ENCODE results near the gene ZNF311. TPM values are rescaled to one million over a fixed set of nuclear protein-coding genes. Genes with fewer than 3 reads are reported as not detected.
A peak's percentile ranks its signal among the peaks of the same experiment; 100 is the strongest.

The ZNF311 gene
- total and polyA plus RNA-seq, 9 of the 15 experiments (the other 6 are each of a cell fraction or from before 2014, with no cell fraction given), result 5.1 to 10.0 (median 7.5) TPM

DNA sequence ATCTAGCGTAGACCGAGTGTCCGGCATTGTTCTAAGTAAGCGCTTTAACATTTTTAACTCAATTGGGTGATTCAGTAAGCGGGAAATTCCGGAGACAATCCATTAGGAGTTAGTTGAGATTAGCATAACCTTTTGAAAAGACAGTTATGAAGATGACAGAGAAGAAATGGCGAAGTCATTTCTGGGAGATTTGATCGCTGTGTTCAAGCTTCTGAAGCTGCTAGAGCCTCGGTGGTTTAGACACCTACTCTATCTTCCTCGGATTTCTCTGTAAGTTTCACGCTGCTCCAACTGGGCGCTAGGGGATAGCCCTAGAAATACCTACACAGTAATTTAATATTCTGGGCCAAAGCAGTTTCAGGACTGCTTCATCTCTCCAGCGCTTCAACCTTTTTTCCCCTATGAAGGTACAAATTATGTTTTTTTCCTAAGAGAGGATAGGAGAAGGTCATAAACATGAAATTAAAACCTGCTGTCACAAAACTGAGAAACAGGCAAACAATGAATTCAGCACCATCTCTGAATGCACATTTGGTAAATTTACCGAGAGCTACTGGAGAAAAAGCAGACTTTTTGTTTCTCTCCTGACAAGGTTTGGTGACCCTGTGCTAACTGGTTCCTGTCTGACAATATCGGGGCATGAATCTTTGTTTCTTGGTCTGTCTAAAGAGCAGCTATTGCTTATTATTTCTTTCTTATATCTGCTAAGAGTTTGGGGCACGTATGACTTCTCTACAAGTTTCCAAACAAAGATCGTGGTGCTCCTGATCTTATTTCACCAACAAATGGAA lies 22.4 kb downstream of the ZNF311 start (continued):
- TF ChIP-seq ZNF668 (CRISPR knock-in tag; IDR thresholded peaks at IDR 0.05) (peak; percentile 47; the same call in 1 of the 2 replicates), SMARCE1 (IDR thresholded peaks at IDR 0.05) (no peak), ZNF785 (CRISPR knock-in tag; IDR thresholded peaks at IDR 0.05) (no peak), ZKSCAN8 (CRISPR knock-in tag; IDR thresholded peaks at IDR 0.05) (0 out of 2 replicates have a peak, but pooled peaks have one; percentile 61), GTF2E2 (tag; IDR thresholded peaks at IDR 0.05) (peak; percentile 69; the same call in 1 of the 2 replicates), KLF10 (CRISPR knock-in tag; IDR thresholded peaks at IDR 0.05) (no peak), RHOXF2B (CRISPR knock-in tag; conservative IDR thresholded peaks at IDR 0.05) (no peak), ZNF75A (CRISPR knock-in tag; IDR thresholded peaks at IDR 0.05) (no peak), CREM (IDR thresholded peaks at IDR 0.05; ENCODE audit: low read depth) (0 out of 2 replicates have a peak, but pooled peaks have one; percentile 3), DNMT1 (IDR thresholded peaks at IDR 0.05) (no peak), ARHGAP35 (IDR thresholded peaks at IDR 0.05; ENCODE audit: partially characterized antibody) (no peak), MXI1 (IDR thresholded peaks at IDR 0.05; ENCODE audit: low read depth, low read length) (no peak), LCOR (CRISPR knock-in tag; IDR thresholded peaks at IDR 0.05) (no peak), ZC3H4 (CRISPR knock-in tag; IDR thresholded peaks at IDR 0.05; ENCODE audit: borderline replicate concordance) (no peak), CBFA2T2 (conservative IDR thresholded peaks at IDR 0.05) (no peak), ZBTB1 (CRISPR knock-in tag; IDR thresholded peaks at IDR 0.05; ENCODE audit: borderline replicate concordance, low read depth) (no peak), CCNT2 (IDR thresholded peaks at IDR 0.05; ENCODE audit: borderline replicate concordance, extremely low read depth, insufficient read length, low read depth, low read length) (no peak), ZNF780A (CRISPR knock-in tag; IDR thresholded peaks at IDR 0.05) (no peak)
- TF ChIP-seq, protein P1, sequence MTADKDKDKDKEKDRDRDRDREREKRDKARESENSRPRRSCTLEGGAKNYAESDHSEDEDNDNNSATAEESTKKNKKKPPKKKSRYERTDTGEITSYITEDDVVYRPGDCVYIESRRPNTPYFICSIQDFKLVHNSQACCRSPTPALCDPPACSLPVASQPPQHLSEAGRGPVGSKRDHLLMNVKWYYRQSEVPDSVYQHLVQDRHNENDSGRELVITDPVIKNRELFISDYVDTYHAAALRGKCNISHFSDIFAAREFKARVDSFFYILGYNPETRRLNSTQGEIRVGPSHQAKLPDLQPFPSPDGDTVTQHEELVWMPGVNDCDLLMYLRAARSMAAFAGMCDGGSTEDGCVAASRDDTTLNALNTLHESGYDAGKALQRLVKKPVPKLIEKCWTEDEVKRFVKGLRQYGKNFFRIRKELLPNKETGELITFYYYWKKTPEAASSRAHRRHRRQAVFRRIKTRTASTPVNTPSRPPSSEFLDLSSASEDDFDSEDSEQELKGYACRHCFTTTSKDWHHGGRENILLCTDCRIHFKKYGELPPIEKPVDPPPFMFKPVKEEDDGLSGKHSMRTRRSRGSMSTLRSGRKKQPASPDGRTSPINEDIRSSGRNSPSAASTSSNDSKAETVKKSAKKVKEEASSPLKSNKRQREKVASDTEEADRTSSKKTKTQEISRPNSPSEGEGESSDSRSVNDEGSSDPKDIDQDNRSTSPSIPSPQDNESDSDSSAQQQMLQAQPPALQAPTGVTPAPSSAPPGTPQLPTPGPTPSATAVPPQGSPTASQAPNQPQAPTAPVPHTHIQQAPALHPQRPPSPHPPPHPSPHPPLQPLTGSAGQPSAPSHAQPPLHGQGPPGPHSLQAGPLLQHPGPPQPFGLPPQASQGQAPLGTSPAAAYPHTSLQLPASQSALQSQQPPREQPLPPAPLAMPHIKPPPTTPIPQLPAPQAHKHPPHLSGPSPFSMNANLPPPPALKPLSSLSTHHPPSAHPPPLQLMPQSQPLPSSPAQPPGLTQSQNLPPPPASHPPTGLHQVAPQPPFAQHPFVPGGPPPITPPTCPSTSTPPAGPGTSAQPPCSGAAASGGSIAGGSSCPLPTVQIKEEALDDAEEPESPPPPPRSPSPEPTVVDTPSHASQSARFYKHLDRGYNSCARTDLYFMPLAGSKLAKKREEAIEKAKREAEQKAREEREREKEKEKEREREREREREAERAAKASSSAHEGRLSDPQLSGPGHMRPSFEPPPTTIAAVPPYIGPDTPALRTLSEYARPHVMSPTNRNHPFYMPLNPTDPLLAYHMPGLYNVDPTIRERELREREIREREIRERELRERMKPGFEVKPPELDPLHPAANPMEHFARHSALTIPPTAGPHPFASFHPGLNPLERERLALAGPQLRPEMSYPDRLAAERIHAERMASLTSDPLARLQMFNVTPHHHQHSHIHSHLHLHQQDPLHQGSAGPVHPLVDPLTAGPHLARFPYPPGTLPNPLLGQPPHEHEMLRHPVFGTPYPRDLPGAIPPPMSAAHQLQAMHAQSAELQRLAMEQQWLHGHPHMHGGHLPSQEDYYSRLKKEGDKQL (CRISPR knock-in tag; IDR thresholded peaks at IDR 0.05; ENCODE audit: borderline replicate concordance), result no peak
- TF ChIP-seq, protein P2, sequence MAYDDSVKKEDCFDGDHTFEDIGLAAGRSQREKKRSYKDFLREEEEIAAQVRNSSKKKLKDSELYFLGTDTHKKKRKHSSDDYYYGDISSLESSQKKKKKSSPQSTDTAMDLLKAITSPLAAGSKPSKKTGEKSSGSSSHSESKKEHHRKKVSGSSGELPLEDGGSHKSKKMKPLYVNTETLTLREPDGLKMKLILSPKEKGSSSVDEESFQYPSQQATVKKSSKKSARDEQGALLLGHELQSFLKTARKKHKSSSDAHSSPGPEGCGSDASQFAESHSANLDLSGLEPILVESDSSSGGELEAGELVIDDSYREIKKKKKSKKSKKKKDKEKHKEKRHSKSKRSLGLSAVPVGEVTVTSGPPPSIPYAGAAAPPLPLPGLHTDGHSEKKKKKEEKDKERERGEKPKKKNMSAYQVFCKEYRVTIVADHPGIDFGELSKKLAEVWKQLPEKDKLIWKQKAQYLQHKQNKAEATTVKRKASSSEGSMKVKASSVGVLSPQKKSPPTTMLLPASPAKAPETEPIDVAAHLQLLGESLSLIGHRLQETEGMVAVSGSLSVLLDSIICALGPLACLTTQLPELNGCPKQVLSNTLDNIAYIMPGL (CRISPR knock-in tag; IDR thresholded peaks at IDR 0.05), result no peak
- TF ChIP-seq, protein P3, sequence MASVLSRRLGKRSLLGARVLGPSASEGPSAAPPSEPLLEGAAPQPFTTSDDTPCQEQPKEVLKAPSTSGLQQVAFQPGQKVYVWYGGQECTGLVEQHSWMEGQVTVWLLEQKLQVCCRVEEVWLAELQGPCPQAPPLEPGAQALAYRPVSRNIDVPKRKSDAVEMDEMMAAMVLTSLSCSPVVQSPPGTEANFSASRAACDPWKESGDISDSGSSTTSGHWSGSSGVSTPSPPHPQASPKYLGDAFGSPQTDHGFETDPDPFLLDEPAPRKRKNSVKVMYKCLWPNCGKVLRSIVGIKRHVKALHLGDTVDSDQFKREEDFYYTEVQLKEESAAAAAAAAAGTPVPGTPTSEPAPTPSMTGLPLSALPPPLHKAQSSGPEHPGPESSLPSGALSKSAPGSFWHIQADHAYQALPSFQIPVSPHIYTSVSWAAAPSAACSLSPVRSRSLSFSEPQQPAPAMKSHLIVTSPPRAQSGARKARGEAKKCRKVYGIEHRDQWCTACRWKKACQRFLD (CRISPR knock-in tag; IDR thresholded peaks at IDR 0.05), result 0 out of 2 replicates have a peak, but pooled peaks have one; percentile 10
